Neural progenitor cell (in vitro differentiated cells): ENCODE data around the gene KCTD19. TPM values are rescaled to one million over a fixed set of nuclear protein-coding genes. Genes with fewer than 3 reads are reported as not detected.
A peak's percentile ranks its signal among the peaks of the same experiment; 100 is the strongest.

Source experiments
- DNase-seq: peaks from one replicate; pipeline ENCODE4 v3.0.0-alpha.2; 2016; ENCODE audit warnings: low spot score
- H2AFZ ChIP-seq: fragments of 200-600 bp; sonication (generic); replicated peaks from 2 replicates; pipeline ENCODE4 v1.6.1; 2016; ENCODE audit warnings: antibody characterized with exemption
- H3F3A ChIP-seq: fragments of 200-600 bp; sonication (generic); 2 replicates; pipeline ENCODE4 v1.6.1; 2016; ENCODE audit warnings: antibody characterized with exemption, low read depth
- H3K27ac ChIP-seq: fragments of 200-600 bp; sonication (generic); 2 replicates; pipeline ENCODE4 v1.5.1; 2016; ENCODE audit warnings: mild to moderate bottlenecking
- H3K27me3 ChIP-seq: fragments of 200-600 bp; sonication (generic); 2 replicates; pipeline ENCODE4 v1.6.1; 2016; ENCODE audit warnings: mild to moderate bottlenecking, moderate library complexity
- H3K36me3 ChIP-seq: fragments of 200-600 bp; sonication (generic); 2 replicates; pipeline ENCODE4 v1.5.1; 2016
- H3K4me1 ChIP-seq: fragments of 200-600 bp; sonication (generic); 2 replicates; pipeline ENCODE4 v1.6.1; 2016; ENCODE audit warnings: mixed run types
- H3K4me2 ChIP-seq: fragments of 200-600 bp; sonication (generic); 2 replicates; pipeline ENCODE4 v1.6.1; 2016
- H3K4me3 ChIP-seq: fragments of 200-600 bp; sonication (generic); 2 replicates; pipeline ENCODE4 v1.5.1; 2016
- H3K79me2 ChIP-seq: fragments of 200-600 bp; sonication (generic); 2 replicates; pipeline ENCODE4 v1.6.1; 2016; ENCODE audit warnings: low read depth
- H3K9ac ChIP-seq: fragments of 200-600 bp; sonication (generic); 2 replicates; pipeline ENCODE4 v1.6.1; 2016
- H3K9me3 ChIP-seq: fragments of 200-600 bp; sonication (generic); 2 replicates; pipeline ENCODE4 v1.5.1; 2016; ENCODE audit warnings: low read depth
- H4K20me1 ChIP-seq: fragments of 200-600 bp; sonication (generic); 2 replicates; pipeline ENCODE4 v1.6.1; 2016; ENCODE audit warnings: low read depth
- H3K27ac Mint-ChIP-seq: 3 replicates; pipeline ENCODE4 v1.8.0; 2021; ENCODE audit warnings: mixed read lengths
- H3K27me3 Mint-ChIP-seq: 2 replicates; pipeline ENCODE4 v1.8.0; 2022; ENCODE audit warnings: low read depth, mild to moderate bottlenecking, inconsistent platforms, moderate library complexity, mixed read lengths; ENCODE audit not compliant: insufficient read depth
- H3K36me3 Mint-ChIP-seq: 3 replicates; pipeline ENCODE4 v1.8.0; 2021; ENCODE audit warnings: mixed read lengths
- H3K4me1 Mint-ChIP-seq: 3 replicates; pipeline ENCODE4 v1.8.0; 2021; ENCODE audit warnings: mixed read lengths
- H3K4me3 Mint-ChIP-seq: 3 replicates; pipeline ENCODE4 v1.8.0; 2021; ENCODE audit warnings: mild to moderate bottlenecking, moderate library complexity, mixed read lengths
- H3K9me3 Mint-ChIP-seq: 3 replicates; pipeline ENCODE4 v1.8.0; 2020; ENCODE audit warnings: mixed read lengths
- EZH2 ChIP-seq: fragments of 200-600 bp; sonication (generic); IDR thresholded peaks from 2 replicates; pipeline ENCODE4 v1.6.1; 2017; ENCODE audit warnings: antibody characterized with exemption, mild to moderate bottlenecking, moderate library complexity
- EZH2phosphoT487 ChIP-seq: fragments of 200-600 bp; sonication (generic); IDR thresholded peaks from 2 replicates; pipeline ENCODE4 v1.6.1; 2017; ENCODE audit warnings: antibody characterized with exemption
- total RNA-seq: library from RNA; depleted of rRNA; stranded (reverse); fragments of >200 nt; gene quantifications from 2 replicates; pipeline ENCODE4 v1.2.3, GENCODE V29; 2015; ENCODE audit warnings: low replicate concordance
- TF ChIP-seq, protein P1 (sequence below): fragments of 200-600 bp; sonication (generic); IDR thresholded peaks from 2 replicates; pipeline ENCODE4 v1.5.1; 2017; ENCODE audit warnings: antibody characterized with exemption, mild to moderate bottlenecking

Gene KCTD19
- total RNA-seq, 1 donor from 2014 or later, result 1.1 TPM

DNA sequence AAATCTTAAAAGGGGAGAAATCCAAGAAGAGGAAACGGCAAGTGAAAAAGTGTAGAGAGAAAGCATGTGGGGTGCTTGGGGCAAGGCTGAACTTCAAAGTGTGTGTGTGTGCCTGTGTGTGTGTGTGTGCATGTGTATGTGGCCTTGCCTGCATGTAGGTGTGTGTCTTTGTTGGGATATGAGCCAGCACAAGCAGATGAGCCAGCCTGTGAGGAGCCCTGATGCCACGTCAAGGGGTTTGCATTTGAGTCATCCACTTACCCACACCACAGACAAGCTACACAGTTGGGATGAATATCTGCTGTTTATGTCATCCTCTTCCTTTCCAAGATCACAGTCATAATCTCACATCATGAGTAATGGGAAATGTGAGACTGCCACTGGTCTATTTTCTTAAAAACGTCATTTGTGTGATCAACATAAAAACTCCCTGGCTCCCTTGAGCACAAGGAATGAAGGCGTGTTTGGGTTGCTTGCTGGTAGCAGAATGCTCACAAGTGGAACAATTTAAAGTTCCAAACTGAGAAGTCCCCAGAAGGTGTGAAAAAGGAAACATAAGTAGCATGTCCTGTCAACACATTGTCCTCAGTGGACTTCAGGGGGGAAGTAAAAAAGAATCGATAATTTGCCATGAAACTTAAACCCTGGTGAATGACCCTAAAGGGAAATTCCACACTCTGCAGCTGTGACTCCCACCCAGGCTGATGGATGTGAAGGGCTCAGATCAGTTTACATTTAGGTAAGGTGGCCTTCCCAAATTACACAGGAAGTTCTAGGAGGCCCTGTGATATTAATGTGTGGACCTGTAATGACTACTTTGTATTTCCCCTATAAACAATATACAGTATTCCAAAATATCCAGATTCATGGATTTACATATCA is 14.7 kb downstream of the KCTD19 start:
- H3K4me2 ChIP-seq, result no peak overlapping the region
- Mint-ChIP-seq H3K27ac (no peak overlapping the region), H3K9me3 (no peaks in the 10 kb centered on the region), H3K4me1 (peaks cover 7% of the 10 kb centered on the region), H3K27me3 (peaks cover 6% of the 10 kb centered on the region), H3K36me3 (no peaks in the 10 kb centered on the region), H3K4me3 (no peak overlapping the region)
- H3K27me3 ChIP-seq, result peaks cover 7% of the 10 kb centered on the region
- no peaks in the 10 kb centered on the region for H3F3A ChIP-seq
- no peak overlapping the region for H3K27ac ChIP-seq
- no peaks in the 10 kb centered on the region for H3K4me1 ChIP-seq
- H3K4me3 ChIP-seq, result no peak overlapping the region
- no peaks in the 10 kb centered on the region for H3K36me3 ChIP-seq
- no peak overlapping the region for H2AFZ ChIP-seq
- no peaks in the 10 kb centered on the region for H3K79me2 ChIP-seq
- no peaks in the 10 kb centered on the region for H3K9me3 ChIP-seq
- TF ChIP-seq EZH2 (no peak), EZH2phosphoT487 (no peak)
- TF ChIP-seq, protein P1, sequence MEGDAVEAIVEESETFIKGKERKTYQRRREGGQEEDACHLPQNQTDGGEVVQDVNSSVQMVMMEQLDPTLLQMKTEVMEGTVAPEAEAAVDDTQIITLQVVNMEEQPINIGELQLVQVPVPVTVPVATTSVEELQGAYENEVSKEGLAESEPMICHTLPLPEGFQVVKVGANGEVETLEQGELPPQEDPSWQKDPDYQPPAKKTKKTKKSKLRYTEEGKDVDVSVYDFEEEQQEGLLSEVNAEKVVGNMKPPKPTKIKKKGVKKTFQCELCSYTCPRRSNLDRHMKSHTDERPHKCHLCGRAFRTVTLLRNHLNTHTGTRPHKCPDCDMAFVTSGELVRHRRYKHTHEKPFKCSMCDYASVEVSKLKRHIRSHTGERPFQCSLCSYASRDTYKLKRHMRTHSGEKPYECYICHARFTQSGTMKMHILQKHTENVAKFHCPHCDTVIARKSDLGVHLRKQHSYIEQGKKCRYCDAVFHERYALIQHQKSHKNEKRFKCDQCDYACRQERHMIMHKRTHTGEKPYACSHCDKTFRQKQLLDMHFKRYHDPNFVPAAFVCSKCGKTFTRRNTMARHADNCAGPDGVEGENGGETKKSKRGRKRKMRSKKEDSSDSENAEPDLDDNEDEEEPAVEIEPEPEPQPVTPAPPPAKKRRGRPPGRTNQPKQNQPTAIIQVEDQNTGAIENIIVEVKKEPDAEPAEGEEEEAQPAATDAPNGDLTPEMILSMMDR, result no peak
- H4K20me1 ChIP-seq, result no peaks in the 10 kb centered on the region
- H3K9ac ChIP-seq, result no peak overlapping the region
- no peak for DNase-seq

DNA sequence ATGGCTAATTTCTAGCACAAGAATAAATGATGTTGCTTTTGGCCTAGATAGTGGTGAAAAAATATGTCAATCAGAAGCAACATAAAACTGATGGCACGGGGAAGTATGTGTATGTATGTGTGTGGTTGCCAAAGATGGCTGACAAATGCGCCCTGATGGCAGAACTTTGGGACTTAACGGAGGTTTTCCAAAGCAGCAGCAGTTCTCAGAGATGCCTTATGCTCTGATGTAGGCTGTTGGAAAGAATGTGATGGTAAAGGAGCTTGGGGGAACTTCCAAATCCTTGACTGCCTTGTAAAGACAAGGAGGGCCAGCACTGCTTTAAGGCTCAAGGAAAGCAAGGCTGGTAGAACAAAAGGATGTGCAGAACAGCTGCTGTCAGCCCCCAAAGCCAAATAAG is 16.0 kb downstream of the KCTD19 start:
- Histone ChIP-seq H2AFZ (no peak overlapping the region), H3K9ac (no peak overlapping the region), H3K9me3 (no peaks in the 10 kb centered on the region), H3K79me2 (no peaks in the 10 kb centered on the region), H3K27ac (no peak overlapping the region), H3F3A (no peaks in the 10 kb centered on the region), H3K4me2 (no peak overlapping the region), H4K20me1 (no peaks in the 10 kb centered on the region), H3K36me3 (no peaks in the 10 kb centered on the region), H3K4me3 (no peak overlapping the region), H3K4me1 (no peaks in the 10 kb centered on the region), H3K27me3 (peaks cover 7% of the 10 kb centered on the region)
- Mint-ChIP-seq H3K27ac (no peak overlapping the region), H3K36me3 (no peaks in the 10 kb centered on the region), H3K9me3 (no peaks in the 10 kb centered on the region), H3K4me3 (no peak overlapping the region), H3K4me1 (peaks cover 7% of the 10 kb centered on the region), H3K27me3 (peaks cover 4% of the 10 kb centered on the region)
- TF ChIP-seq EZH2phosphoT487 (no peak), EZH2 (no peak)
- TF ChIP-seq, protein P1, result no peak
- DNase-seq, result no peak

DNA sequence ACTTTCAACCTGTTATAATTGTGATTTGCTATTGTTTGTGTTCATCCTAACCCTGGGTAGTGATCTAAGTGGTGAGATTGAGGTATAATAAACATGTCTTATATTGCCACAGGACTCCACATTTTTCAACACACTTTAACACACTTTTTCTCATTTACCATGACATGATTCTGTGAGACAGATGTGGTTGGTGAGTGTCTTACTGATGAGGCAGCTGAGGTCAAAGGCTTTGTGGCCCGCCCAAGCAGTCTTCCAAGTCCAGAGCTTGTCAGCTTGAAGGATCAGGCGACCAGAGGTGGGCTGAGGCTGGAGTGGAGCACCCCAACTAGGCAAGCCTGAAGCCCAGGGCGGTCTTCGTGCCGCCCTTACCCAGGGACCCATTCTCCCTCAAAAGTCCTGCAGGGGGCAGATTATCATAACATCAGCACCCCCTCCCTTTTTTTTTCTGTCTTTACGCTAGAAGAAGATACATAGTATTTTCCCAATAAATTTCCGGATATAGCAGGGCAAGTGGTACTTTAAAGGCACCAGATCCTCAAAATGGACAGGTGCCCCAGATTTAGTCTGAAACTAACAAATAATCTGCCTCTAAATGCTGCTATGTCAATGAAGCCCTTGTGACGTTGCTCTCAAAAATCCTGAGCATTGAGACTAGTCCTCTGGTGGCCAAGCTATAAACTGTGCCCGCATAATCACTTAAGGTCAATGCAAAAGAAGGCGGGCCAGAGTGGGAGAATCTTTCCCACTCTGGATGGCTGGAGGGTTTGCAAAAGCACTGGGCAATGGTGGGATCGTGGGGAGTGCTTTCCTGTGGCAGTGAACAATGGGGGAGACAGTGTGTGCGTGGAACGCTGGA is 21.1 kb downstream of the KCTD19 start:
- no peaks in the 10 kb centered on the region for H3K36me3 Mint-ChIP-seq
- H3K27ac Mint-ChIP-seq, result no peak overlapping the region
- TF ChIP-seq EZH2phosphoT487 (no peak), EZH2 (no peak)
- TF ChIP-seq, protein P1, result peak; percentile 11
- H3K4me1 Mint-ChIP-seq, result no peaks in the 10 kb centered on the region
- Histone ChIP-seq H3K79me2 (no peaks in the 10 kb centered on the region), H3K27ac (no peak overlapping the region), H3K9me3 (no peaks in the 10 kb centered on the region), H3K9ac (no peak overlapping the region), H3K4me2 (no peak overlapping the region), H3F3A (no peaks in the 10 kb centered on the region), H3K27me3 (peaks cover 8% of the 10 kb centered on the region), H3K4me3 (no peak overlapping the region), H4K20me1 (no peaks in the 10 kb centered on the region), H2AFZ (no peak overlapping the region), H3K36me3 (no peaks in the 10 kb centered on the region), H3K4me1 (no peaks in the 10 kb centered on the region)
- no peak overlapping the region for H3K4me3 Mint-ChIP-seq
- no peak for DNase-seq
- H3K27me3 Mint-ChIP-seq, result peaks cover 2% of the 10 kb centered on the region
- no peaks in the 10 kb centered on the region for H3K9me3 Mint-ChIP-seq
